Stimulated activated CD8-positive, alpha-beta memory T cell treated with anti-CD3 and anti-CD28 coated beads, Interleukin-4, amount 100 ng/mL, for 48 hours (primary cell): Measurements from ENCODE around the gene HPCAL4.

Experiments
- DNase-seq: peaks from one replicate; pipeline ENCODE4 v3.0.0-alpha.2; 2020

The HPCAL4 gene

GRCh38 chr1:39691383-39692151 is at the start of gene HPCAL4:
TSS of gene HPCAL4 (minus strand) at chr1:39691433. CDS start at chr1:39684603, 6,830 bp downstream.
- DNase-seq = peak; percentile 93

DNA sequence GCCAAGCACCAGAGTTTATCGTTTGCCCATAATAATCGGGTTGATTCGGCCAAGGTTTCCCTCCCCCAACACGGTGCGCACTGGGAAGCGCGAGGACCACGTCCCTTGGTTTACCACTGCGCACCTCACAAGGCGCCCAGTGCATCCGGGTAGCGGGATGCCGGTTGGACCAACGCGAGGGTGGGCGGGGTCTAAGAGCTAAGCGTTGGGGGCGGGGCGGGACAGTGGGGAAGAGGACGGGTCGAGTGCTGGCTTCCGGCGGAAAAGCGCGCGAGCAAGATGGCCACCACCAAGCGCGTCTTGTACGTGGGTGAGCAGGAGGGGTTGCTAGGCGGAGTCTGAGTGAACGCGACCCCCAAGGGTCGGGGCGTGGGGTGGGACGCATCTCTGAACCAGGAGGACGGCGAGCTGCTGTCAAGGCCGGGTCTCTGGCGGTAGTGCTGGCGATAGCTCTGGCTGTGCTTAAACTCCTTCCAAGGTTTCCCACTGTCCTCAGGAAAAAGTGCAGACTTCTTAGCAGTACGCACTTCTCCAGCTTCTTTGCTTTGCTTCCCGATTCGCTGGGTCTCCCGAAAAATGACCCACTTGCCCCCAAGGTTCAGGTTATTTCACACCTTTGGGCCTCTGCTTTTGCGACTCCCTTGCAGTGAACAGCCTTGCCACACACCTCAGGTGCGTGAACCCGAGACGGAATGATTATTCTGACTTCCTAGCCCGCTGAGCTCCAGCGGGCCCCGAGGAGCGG is 47.6 kb upstream of the HPCAL4 start, which contains the start of gene PPIE:
TSS of gene PPIE (plus strand) at position 261 of the 745 bp plus-strand sequence. CDS start at position 280, 19 bp downstream.
- peak; percentile 99 for DNase-seq

DNA sequence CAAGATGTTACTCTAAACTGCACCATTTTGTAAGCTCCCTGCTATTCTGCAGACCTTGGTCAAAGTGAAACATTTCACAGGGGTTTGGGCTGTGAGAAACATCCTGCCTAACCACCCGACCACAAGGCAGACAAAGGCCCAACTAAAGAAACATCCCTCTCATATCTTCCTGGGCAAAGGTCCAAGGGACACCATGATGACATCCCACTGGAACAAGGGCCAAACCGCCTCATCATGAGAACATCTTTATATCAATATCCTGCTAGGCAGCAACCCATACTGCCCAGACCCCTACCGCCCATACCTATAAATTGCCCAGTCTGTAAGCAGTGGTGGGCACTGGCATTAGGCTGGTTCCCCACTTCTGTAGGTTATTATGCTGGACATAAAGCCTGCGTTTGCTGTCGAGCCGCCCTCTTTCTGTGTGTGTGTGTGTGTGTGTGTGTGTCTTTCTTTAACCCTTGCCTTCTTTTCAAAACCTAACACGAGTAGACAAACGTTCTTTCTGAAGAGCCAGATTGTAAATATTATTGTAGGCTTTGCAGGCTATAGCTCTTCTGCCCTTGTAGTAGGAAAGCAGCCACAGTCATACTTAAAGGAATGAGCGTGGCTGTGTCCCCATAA is 46.4 kb upstream of the HPCAL4 start:
- DNase-seq = no peak

- no peak for DNase-seq
Measured at GRCh38 chr1:39735731-39736130, 44.5 kb upstream of the HPCAL4 start.

DNA sequence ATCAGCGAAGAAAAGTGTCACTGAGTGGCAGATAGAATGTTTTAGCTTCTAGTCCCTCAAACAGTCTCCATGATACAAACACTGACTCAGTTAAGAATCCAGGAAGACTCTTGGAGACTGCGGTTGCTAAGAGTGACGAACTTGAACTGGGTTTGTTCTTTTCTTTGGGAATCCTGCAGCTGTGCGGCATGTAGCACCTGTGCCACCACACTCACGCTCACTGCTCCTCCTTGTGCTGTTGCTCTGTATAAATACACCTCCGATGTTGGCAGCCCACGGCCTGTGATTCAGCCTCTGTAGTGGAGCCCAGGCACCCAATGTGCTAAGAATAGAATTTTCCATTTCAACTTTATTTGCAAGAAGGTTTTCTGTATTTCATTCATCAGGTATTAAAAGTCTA is 41.9 kb upstream of the HPCAL4 start:
- no peak for DNase-seq

DNA sequence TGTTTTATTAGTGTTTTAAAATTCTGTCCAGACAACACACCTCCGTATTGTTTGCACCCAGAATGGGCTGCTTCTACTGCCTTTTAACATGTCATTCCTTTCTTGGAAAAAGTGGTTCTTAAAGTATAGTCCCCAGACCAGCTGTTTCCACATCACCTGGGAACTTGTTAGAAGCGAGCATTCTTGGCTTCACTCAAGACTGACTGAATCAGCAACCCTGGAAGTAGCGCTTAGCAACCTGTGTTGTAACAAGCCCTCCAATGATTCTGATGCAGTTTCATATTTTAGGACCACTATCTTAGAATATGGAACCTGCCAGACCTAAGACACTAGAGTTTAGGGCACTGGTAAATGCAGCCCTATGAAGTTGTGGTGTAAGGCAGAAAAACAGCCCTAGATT is 41.5 kb upstream of the HPCAL4 start:
- no peak for DNase-seq

DNA sequence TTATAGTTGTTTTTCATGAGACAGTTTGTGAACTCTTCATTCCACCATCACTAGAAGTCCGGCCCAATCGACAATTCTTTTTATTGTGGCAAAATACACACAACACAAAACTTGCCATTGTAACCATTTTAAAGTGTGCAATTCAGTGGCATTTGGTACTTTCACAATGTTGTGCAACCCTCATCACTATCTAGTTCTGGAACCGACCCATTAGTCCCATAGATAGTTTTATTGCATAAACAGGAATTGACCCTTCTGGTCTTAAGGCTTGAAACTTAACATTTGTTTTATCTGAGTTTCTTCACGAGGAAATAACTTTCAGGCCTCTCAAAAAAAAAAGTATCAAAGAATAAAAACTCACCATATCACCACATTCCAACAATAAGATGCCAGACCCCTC is 38.6 kb upstream of the HPCAL4 start:
- no peak for DNase-seq

GRCh38 chr1:39729030-39729429 is 37.8 kb upstream of the HPCAL4 start:
- DNase-seq = no peak

DNA sequence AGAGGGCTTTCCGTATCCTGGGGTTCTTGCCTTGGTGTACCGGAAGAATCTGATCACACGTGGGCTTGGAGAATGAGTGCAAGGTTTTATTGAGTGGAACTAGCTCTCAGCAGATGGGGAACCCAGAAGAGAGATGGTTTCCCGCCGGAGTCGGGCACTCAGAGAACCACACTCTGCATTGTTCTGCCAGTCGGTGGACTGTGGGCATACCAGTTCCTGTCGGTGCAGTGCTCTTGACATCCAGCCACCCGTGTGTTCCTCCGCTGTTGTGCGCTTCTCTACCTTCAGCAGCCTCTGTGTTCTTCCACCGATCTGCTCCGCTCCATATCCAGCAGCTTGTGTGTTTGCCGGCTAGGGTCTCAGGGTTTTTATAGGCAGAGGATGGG is 36.7 kb upstream of the HPCAL4 start:
- no peak for DNase-seq

DNA sequence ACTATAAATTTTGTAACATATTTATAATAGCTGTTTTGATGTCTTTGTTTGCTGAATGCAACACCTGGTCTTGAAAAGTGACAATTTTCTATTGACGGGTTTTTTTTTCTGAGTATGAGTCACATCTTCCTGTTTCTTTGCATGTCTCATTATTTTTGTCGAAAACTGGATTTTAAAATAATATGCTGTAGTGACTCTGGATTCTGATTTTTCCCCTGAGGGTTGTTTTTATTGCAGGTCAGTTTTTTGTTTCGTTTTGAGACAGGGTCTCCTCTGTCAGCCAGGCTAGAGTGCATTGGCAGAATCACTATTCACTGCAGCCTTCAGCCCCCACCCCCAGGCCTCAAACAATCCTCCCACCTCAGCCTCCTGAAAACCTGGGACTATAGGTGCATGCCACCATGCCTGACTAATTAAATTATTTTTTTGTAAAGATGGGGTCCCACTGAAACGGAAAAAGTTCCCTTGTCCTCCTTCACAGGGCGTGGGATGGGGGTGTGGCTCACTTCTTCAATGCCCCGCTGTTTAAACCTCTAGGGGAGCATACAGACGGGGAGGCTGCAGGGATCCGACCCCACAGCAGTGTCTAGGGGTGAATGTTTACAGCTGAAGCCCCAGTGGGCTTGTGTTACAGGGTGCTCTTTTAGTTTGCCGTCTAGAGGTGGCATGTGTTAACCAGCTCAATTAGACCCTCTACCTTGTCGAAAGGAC is 36.1 kb upstream of the HPCAL4 start:
- DNase-seq = no peak

DNA sequence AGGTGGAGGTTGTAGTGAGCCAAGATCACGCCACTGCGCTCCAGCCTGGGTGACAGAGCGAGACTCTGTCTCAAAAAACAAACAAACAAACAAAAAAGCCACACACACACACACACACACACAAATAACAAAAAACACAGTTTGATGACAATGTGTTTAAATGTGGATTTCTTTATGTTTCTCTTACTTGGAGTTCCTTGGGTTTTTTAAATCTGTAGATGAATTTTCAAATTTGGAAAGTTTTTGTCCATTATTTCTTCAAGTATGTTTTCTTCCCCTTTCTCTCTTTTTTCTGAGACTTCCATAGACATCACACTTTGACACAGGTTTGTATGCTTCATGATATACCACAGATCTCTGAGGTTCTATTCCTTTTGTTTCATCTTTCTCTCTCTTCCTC is 35.4 kb upstream of the HPCAL4 start:
- no peak for DNase-seq

DNA sequence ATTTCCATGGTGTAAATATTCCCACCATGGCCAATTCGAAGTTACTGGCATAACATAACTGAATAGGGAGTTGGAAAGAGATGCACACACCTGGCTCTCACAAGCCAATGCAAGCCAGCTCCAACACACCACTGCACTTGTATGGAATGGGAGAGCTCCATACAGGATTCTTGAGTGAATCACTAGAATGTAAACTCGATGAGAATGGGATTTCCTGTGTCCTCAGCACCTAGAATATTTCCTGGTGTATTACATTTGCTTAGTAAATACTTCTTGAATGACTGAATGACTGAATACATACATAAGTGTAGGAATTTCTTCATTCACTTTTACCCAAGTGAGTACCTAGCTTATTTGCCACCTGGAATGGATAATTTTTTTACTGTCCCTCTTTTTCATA is 31.3 kb upstream of the HPCAL4 start:
- DNase-seq = no peak

DNA sequence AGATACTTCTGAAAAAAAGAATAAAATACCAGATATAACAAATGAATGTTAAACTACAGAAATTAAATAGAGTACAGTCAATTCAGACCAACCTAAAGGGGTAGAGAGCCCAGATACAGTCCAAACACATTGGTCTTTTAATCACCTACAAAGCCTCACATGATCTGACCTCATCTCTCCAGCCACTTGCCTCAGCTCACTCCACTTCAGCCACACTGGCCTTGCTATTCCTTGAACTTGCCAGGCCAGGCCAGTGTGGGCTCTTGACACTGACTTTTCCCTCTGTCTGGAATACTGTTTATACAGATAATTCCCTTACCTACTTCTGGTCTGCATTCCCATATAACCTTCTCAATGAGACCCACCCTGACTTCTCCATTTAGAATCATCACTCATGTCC is 30.4 kb upstream of the HPCAL4 start:
- no peak for DNase-seq

GRCh38 chr1:39720094-39720999 is 29.1 kb upstream of the HPCAL4 start:
- no peak for DNase-seq

DNA sequence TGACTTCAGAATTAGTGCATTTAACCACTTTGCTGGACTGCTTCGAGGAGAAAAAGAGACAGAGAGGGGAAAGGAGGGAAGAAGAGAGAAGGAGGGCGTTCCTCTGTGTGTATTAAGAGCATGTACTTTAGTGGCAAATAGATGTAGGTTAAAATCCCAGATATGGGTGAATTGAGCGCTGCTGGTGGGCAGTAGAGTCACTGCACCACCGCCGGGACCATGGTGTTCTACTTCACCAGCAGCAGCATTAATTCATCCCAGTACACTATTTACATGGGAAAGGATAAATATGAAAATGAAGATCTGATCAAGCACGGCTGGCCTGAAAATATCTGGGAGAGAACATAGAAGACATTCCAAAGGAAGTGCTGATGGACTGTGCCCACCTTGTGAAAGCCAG is 26.6 kb upstream of the HPCAL4 start:
- DNase-seq = no peak

GRCh38 chr1:39713557-39713956 is 22.3 kb upstream of the HPCAL4 start:
- no peak for DNase-seq

GRCh38 chr1:39711966-39712340 is 20.7 kb upstream of the HPCAL4 start:
- no peak for DNase-seq

- no peak for DNase-seq
Measured at GRCh38 chr1:39711104-39711965, 20.1 kb upstream of the HPCAL4 start.

DNA sequence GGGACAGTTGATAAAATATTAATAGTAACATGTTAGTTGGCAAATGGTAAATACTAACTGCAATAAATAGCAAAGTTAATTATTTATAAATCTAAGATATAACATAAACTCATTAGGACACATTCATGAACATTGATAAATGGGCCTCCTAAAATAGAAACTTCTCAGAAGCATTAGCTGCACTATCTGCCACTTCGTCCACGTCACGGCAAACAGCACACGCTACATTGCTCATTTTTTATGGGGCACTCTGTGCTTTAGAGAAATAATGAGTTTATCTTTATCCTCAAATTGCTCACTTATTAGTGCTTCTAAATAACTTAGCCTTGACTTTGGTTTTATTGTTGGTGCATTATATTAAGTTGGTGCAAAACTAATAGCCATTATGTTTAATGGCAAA is 16.3 kb upstream of the HPCAL4 start:
- no peak for DNase-seq

GRCh38 chr1:39704757-39705156 is 13.5 kb upstream of the HPCAL4 start:
- DNase-seq = no peak

DNA sequence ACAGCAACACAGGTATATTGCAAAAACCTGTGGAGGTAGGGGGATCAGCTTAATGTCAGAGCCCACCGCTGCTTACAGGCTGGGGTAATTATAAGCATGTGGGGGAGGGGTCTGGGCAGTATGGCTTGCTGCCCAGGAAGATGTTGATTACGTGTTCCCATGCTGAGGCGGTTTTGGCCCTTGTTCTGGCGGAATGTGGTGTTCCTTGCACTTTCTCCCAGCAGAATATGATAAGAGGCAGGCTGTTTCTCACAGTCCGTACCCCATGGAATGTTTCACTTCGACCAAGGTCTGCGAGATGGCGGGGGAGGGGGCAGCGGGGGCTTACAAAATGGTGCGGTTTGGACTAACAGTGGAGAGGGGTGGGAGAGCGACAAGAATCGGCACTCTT is 9.8 kb upstream of the HPCAL4 start:
- DNase-seq = peak; percentile 4
